Tibial nerve (tissue), 4 donors: Measurements from ENCODE around the gene ERGIC2. TPM values are rescaled to one million over a fixed set of nuclear protein-coding genes. Genes with fewer than 3 reads are reported as not detected.
"Not testable (repeated sequence)": the region's sequence is repeated elsewhere in the genome, so short reads cannot be mapped to it uniquely, and the experiment has no call there.

Source experiments
- DNase-seq, 2 donors: peaks; one replicate each; pipeline ENCODE4 v3.0.0-alpha.2; 2019; ENCODE audit warnings: low spot score in 2 of 2
- H3K27ac ChIP-seq, 4 donors: fragments of 200-600 bp; sonication (generic) in 3 of 4; one replicate each; pipeline ENCODE4 v1.5.1; 2017 to 2019; ENCODE audit warnings: mild to moderate bottlenecking in 1 of 4
- H3K27me3 ChIP-seq, 2 donors: fragments of 200-600 bp; sonication (generic) in 1 of 2; one replicate each; pipeline versions ENCODE4 v1.5.1 to v1.6.0; 2017 to 2019
- H3K36me3 ChIP-seq, 3 donors: fragments of 200-600 bp; sonication (generic); one replicate each; pipeline ENCODE4 v1.5.1; 2018 to 2019
- H3K4me1 ChIP-seq, 4 donors: fragments of 200-600 bp; sonication (generic) in 3 of 4; one replicate each; pipeline ENCODE4 v1.5.1; 2017 to 2019
- H3K4me3 ChIP-seq, 4 donors: fragments of 200-600 bp; sonication (generic) in 3 of 4; one replicate each; pipeline ENCODE4 v1.5.1; 2017 to 2019; ENCODE audit warnings: mild to moderate bottlenecking in 1 of 4, moderate library complexity in 1 of 4
- H3K9me3 ChIP-seq, 4 donors: fragments of 200-600 bp; sonication (generic) in 3 of 4; one replicate each; pipeline ENCODE4 v1.5.1; 2017 to 2019
- EP300 ChIP-seq, 2 donors: sonication (generic); formaldehyde crosslinking; IDR thresholded peaks; one replicate each; pipeline ENCODE4 v1.6.1; 2017; ENCODE audit warnings: antibody characterized with exemption in 2 of 2, mild to moderate bottlenecking in 1 of 2
- POLR2A ChIP-seq, 2 donors: fragments of 450-650 bp; IDR thresholded peaks; one replicate each; pipeline ENCODE4 v1.6.1; 2017; ENCODE audit warnings: antibody characterized with exemption in 2 of 2, mild to moderate bottlenecking in 2 of 2, moderate library complexity in 2 of 2
- WGBS, 2 donors: methylation state at CpG; one replicate each; pipeline ENCODE4 v1.1.5; 2018; 5-methylcytosine and 5-hydroxymethylcytosine counted together
- total RNA-seq, 4 donors: library from RNA; depleted of rRNA; stranded (reverse); fragments of >200 nt; gene quantifications; one replicate each; pipeline ENCODE4 v1.1.0, GENCODE V29; 2016
- TF ChIP-seq, protein P1 (sequence below), 5 experiments: fragments of 200-600 bp in 3 of 5; fragments of 450-650 bp in 2 of 5; sonication (generic) in 3 of 5; IDR thresholded peaks; one replicate each; pipeline ENCODE4 v1.5.1; 2016 to 2019; ENCODE audit warnings: antibody characterized with exemption in 5 of 5, mild to moderate bottlenecking in 3 of 5, moderate library complexity in 2 of 5

The ERGIC2 gene
- total RNA-seq, 4 donors from 2014 or later: 20.7 to 41.1 (median 28.7) TPM

DNA sequence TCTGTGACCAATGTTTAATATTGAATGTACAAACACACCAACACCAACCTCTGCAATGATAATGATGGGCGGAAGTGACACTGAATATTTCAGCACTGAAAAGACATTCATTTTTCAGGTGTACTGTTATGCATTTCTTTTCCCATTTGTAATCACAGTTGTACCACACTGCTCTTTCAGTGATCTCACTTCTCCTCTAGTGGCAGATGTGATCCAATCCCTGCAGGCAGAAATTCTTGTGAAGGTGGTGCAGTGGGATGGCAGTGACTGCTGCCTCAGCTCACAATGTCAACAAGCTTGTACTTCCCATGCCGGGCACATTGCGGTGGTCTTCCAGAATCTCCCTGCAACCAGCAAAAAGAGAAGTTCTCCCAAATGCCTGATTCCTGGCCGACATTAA, 23.0 kb upstream of the ERGIC2 start:
- DNase-seq: no peak
- no peak overlapping the region for H3K4me3 ChIP-seq
- no peaks in the 10 kb centered on the region for H3K4me1 ChIP-seq
- no peaks in the 10 kb centered on the region for H3K27me3 ChIP-seq
- TF ChIP-seq, protein P1, sequence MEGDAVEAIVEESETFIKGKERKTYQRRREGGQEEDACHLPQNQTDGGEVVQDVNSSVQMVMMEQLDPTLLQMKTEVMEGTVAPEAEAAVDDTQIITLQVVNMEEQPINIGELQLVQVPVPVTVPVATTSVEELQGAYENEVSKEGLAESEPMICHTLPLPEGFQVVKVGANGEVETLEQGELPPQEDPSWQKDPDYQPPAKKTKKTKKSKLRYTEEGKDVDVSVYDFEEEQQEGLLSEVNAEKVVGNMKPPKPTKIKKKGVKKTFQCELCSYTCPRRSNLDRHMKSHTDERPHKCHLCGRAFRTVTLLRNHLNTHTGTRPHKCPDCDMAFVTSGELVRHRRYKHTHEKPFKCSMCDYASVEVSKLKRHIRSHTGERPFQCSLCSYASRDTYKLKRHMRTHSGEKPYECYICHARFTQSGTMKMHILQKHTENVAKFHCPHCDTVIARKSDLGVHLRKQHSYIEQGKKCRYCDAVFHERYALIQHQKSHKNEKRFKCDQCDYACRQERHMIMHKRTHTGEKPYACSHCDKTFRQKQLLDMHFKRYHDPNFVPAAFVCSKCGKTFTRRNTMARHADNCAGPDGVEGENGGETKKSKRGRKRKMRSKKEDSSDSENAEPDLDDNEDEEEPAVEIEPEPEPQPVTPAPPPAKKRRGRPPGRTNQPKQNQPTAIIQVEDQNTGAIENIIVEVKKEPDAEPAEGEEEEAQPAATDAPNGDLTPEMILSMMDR (IDR thresholded peaks at IDR 0.05): no peak
- TF ChIP-seq POLR2A (IDR thresholded peaks at IDR 0.05) (no peak), EP300 (IDR thresholded peaks at IDR 0.05) (no peak)
- H3K36me3 ChIP-seq: no peaks in the 10 kb centered on the region
- WGBS, 2 donors: 61 to 70% methylated on average over 4 of the region's 4 CpGs
- H3K27ac ChIP-seq: no peak overlapping the region
- H3K9me3 ChIP-seq: no peaks in the 10 kb centered on the region

DNA sequence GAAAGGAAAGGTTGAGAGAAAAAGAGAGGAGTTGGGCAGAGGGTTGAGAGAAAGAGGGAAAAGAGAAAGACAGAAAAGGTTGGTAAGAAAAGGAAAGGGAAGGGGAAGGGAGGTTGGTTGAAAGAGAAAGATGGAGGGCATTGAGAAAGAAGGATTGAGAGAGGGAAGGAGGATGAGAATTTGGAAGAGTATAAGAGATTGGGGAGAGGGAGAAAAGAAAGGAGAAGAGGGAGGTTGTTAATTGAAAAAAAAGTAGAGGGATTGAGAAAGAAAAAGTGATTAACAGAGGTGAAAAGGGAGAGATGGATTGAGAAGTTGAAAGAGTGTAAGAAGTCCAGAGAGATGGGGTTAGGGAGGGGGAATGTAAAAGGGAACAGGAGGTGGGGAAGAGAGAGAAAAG, 21.5 kb upstream of the ERGIC2 start:
- no peak for DNase-seq
- TF ChIP-seq, protein P1 (IDR thresholded peaks at IDR 0.05): no peak
- TF ChIP-seq EP300 (IDR thresholded peaks at IDR 0.05) (no peak), POLR2A (IDR thresholded peaks at IDR 0.05) (no peak)
- H3K27ac ChIP-seq: no peak overlapping the region
- no peaks in the 10 kb centered on the region for H3K27me3 ChIP-seq
- no peaks in the 10 kb centered on the region for H3K9me3 ChIP-seq
- H3K4me1 ChIP-seq: no peaks in the 10 kb centered on the region
- H3K4me3 ChIP-seq: no peak overlapping the region
- no peaks in the 10 kb centered on the region for H3K36me3 ChIP-seq

DNA sequence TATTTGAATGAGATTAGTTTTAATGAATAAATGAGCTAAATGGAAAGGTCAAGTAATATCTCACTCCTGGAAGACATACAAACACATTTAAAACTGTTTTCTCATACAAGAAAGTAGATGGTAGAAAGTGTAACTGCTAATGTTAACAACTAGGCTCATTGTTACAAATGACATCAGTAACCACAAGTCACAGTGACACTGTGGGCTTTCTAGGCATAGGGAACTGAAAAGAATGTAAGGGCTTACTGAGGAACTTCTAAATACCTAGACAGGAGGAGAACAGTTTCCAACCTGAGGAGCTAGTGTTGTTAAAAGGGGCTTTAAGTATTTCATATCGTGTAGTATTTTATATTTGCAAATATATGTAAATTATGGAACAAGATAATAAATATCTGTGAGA, 17.5 kb upstream of the ERGIC2 start:
- no peak overlapping the region for H3K27ac ChIP-seq
- no peaks in the 10 kb centered on the region for H3K9me3 ChIP-seq
- TF ChIP-seq, protein P1 (IDR thresholded peaks at IDR 0.05): no peak
- no peak for TF ChIP-seq EP300 (IDR thresholded peaks at IDR 0.05)
- no peak for TF ChIP-seq POLR2A (IDR thresholded peaks at IDR 0.05)
- WGBS, 2 donors: 84 to 98% methylated on average over 1 of the region's 1 CpG
- H3K36me3 ChIP-seq: no peaks in the 10 kb centered on the region
- no peaks in the 10 kb centered on the region for H3K4me1 ChIP-seq
- no peak for DNase-seq
- no peak overlapping the region for H3K4me3 ChIP-seq
- H3K27me3 ChIP-seq: no peaks in the 10 kb centered on the region

DNA sequence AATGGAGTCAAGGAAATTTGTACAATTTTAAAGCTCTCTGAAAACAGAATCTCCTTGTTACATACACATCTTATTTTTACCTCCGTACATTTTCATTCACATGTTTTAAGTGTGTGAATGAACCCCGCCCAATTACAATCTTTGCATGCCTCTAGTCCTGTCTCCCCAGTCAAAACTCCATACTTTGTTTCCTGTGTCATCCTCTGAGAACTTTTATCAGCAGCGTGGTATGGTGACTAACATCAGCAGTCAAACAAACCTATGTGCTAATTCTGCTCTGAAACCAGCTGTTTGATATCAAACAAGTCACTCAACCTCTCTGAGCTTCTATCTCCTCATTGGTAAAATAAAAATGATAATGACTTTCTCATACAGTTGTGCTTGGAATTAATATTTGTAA, 15.8 kb upstream of the ERGIC2 start:
- Histone ChIP-seq H3K4me1 (no peaks in the 10 kb centered on the region), H3K27me3 (no peaks in the 10 kb centered on the region), H3K36me3 (no peaks in the 10 kb centered on the region), H3K4me3 (no peak overlapping the region), H3K27ac (no peak overlapping the region), H3K9me3 (no peaks in the 10 kb centered on the region)
- no peak for DNase-seq
- WGBS, 2 donors: 79 to 83% methylated on average over 3 of the region's 3 CpGs
- TF ChIP-seq POLR2A (IDR thresholded peaks at IDR 0.05) (no peak), EP300 (IDR thresholded peaks at IDR 0.05) (no peak)
- TF ChIP-seq, protein P1 (IDR thresholded peaks at IDR 0.05): no peak

DNA sequence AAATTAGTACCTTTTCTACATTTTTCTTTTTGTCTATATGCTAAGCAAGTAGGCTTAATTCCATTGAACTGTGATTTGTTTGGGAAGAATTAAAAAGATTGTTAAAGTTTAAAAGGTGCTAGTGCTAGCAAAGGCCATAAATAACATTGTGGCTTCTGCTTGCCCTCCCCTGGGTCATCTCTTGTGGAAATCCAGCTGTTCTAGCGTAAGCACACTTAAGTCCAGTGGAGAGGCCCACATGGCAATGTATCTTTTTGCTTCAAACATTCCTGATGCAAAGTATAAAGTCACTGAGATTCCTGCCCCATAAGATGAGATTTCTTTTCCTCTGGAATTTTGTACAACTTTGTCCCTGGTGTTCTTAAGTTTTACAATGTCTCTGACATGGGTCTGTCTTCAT, 14.4 kb upstream of the ERGIC2 start:
- H3K4me1 ChIP-seq: no peaks in the 10 kb centered on the region
- no peaks in the 10 kb centered on the region for H3K9me3 ChIP-seq
- H3K4me3 ChIP-seq: no peak overlapping the region
- no peaks in the 10 kb centered on the region for H3K27me3 ChIP-seq
- 68 to 81% methylated on average over 1 of the region's 1 CpG for WGBS, 2 donors
- no peaks in the 10 kb centered on the region for H3K36me3 ChIP-seq
- H3K27ac ChIP-seq: no peak overlapping the region
- TF ChIP-seq POLR2A (IDR thresholded peaks at IDR 0.05) (no peak), EP300 (IDR thresholded peaks at IDR 0.05) (no peak)
- TF ChIP-seq, protein P1 (IDR thresholded peaks at IDR 0.05): no peak
- DNase-seq: no peak

DNA sequence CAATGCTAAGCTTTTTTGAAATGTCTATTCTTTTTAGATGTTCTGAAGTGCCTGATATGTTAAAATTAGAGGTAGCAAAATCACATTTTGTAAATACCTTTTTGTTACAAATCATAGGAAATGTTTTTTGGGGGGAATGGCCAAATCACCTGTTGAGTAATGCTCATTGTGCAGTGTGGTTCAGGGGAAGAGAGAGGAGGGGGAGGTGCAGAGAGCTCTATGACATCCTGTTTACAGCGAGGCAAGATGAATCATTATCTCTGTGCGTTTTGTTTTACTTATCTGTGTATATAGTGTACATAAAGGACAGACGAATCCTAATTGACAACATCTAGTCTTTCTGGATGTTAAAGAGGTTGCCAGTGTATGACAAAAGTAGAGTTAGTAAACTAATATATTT, 9.4 kb upstream of the ERGIC2 start:
- not testable (repeated sequence) for H3K27ac ChIP-seq, H3K4me3 ChIP-seq, DNase-seq, H3K9me3 ChIP-seq, H3K36me3 ChIP-seq, H3K4me1 ChIP-seq, H3K27me3 ChIP-seq
- 64 to 65% methylated on average over 3 of the region's 3 CpGs for WGBS, 2 donors
